ENCODE data around the gene NTPCR. TPM values are rescaled to one million over a fixed set of nuclear protein-coding genes. Genes with fewer than 3 reads are reported as not detected.

NTPCR gene
- total and polyA plus RNA-seq, 5 donors from 2014 or later, result 12.4 to 72.0 (median 47.6) TPM

- Mint-ChIP-seq H3K9me3 (no peaks in the 10 kb centered on the region), H3K36me3 (peaks cover 16% of the 10 kb centered on the region), H3K27ac (peak overlapping the region in 1 of 3 donors; percentile 0), H3K4me1 (peaks cover 0 to under 1% (median 0%) of the 10 kb centered on the region in 4 donors), H3K27me3 (no peaks in the 10 kb centered on the region), H3K4me3 (no peak overlapping the region)
- Histone ChIP-seq H3K4me1 (ENCODE audit: control insufficient read depth, insufficient read depth, low read length, poor library complexity, severe bottlenecking) (no peaks in the 10 kb centered on the region), H3K27me3 (ENCODE audit: control insufficient read depth, insufficient read depth, low read length) (no peaks in the 10 kb centered on the region), H3K9me3 (ENCODE audit: control insufficient read depth in 2 of 2, low read length in 2 of 2) (no peaks in the 10 kb centered on the region), H3K36me3 (ENCODE audit: control insufficient read depth, insufficient read depth, low read length) (peaks cover 5% of the 10 kb centered on the region), H3K27ac (ENCODE audit: insufficient read depth, low read length, poor library complexity, severe bottlenecking) (no peak overlapping the region), H3K4me3 (ENCODE audit: low read depth, low read length) (no peak overlapping the region)
- DNase-seq, result no peak
- no peak for ATAC-seq (ENCODE audit: low read depth in 2 of 2)
These were observed 75.2 kb downstream of the NTPCR start for GRCh38 chr1:233025567-233025966.

- H3K27ac Mint-ChIP-seq, result no peak overlapping the region
- ATAC-seq (ENCODE audit: low read depth in 2 of 2) (no peak), DNase-seq (no peak)
- H3K27me3 Mint-ChIP-seq, result no peaks in the 10 kb centered on the region
- H3K4me1 Mint-ChIP-seq, result no peaks in the 10 kb centered on the region
- no peak overlapping the region for H3K4me3 ChIP-seq (ENCODE audit: low read depth, low read length)
- peaks cover 16% of the 10 kb centered on the region for H3K36me3 Mint-ChIP-seq
- peaks cover 5% of the 10 kb centered on the region for H3K36me3 ChIP-seq (ENCODE audit: control insufficient read depth, insufficient read depth, low read length)
- H3K4me1 ChIP-seq (ENCODE audit: control insufficient read depth, insufficient read depth, low read length, poor library complexity, severe bottlenecking), result no peaks in the 10 kb centered on the region
- no peak overlapping the region for H3K27ac ChIP-seq (ENCODE audit: insufficient read depth, low read length, poor library complexity, severe bottlenecking)
- no peaks in the 10 kb centered on the region for H3K27me3 ChIP-seq (ENCODE audit: control insufficient read depth, insufficient read depth, low read length)
- no peak overlapping the region for H3K4me3 Mint-ChIP-seq
- peaks cover 0 to 2% (median 0%) of the 10 kb centered on the region in 7 donors for H3K9me3 Mint-ChIP-seq
- no peaks in the 10 kb centered on the region for H3K9me3 ChIP-seq (ENCODE audit: control insufficient read depth in 2 of 2, low read length in 2 of 2)
These were observed 76.6 kb downstream of the NTPCR start for GRCh38 chr1:233027046-233027445.

GRCh38 chr1:233031521-233031920 lies 81.1 kb downstream of the NTPCR start:
- H3K9me3 Mint-ChIP-seq, result peaks cover 0 to 2% (median 0%) of the 10 kb centered on the region in 7 donors
- H3K9me3 ChIP-seq (ENCODE audit: control insufficient read depth in 2 of 2, low read length in 2 of 2), result no peaks in the 10 kb centered on the region
- H3K4me3 Mint-ChIP-seq, result no peak overlapping the region
- no peak overlapping the region for H3K27ac ChIP-seq (ENCODE audit: insufficient read depth, low read length, poor library complexity, severe bottlenecking)
- DNase-seq (no peak), ATAC-seq (ENCODE audit: low read depth in 2 of 2) (no peak)
- no peak overlapping the region for H3K27ac Mint-ChIP-seq
- H3K4me3 ChIP-seq (ENCODE audit: low read depth, low read length), result no peak overlapping the region
- H3K4me1 Mint-ChIP-seq, result peaks cover 0 to 5% (median 1%) of the 10 kb centered on the region in 4 donors
- no peaks in the 10 kb centered on the region for H3K27me3 ChIP-seq (ENCODE audit: control insufficient read depth, insufficient read depth, low read length)
- H3K36me3 Mint-ChIP-seq, result peaks cover 9% of the 10 kb centered on the region
- H3K27me3 Mint-ChIP-seq, result no peaks in the 10 kb centered on the region
- H3K36me3 ChIP-seq (ENCODE audit: control insufficient read depth, insufficient read depth, low read length), result no peaks in the 10 kb centered on the region
- H3K4me1 ChIP-seq (ENCODE audit: control insufficient read depth, insufficient read depth, low read length, poor library complexity, severe bottlenecking), result no peaks in the 10 kb centered on the region

GRCh38 chr1:233032916-233033315 lies 82.5 kb downstream of the NTPCR start:
- Mint-ChIP-seq H3K9me3 (peaks cover 0 to 2% (median 0%) of the 10 kb centered on the region in 7 donors), H3K4me1 (peaks cover 0 to 5% (median 1%) of the 10 kb centered on the region in 4 donors), H3K27me3 (no peaks in the 10 kb centered on the region), H3K4me3 (no peak overlapping the region), H3K36me3 (peaks cover 9% of the 10 kb centered on the region), H3K27ac (no peak overlapping the region)
- ATAC-seq (ENCODE audit: low read depth in 2 of 2) (no peak), DNase-seq (no peak)
- Histone ChIP-seq H3K27ac (ENCODE audit: insufficient read depth, low read length, poor library complexity, severe bottlenecking) (no peak overlapping the region), H3K36me3 (ENCODE audit: control insufficient read depth, insufficient read depth, low read length) (no peaks in the 10 kb centered on the region), H3K4me3 (ENCODE audit: low read depth, low read length) (no peak overlapping the region), H3K27me3 (ENCODE audit: control insufficient read depth, insufficient read depth, low read length) (no peaks in the 10 kb centered on the region), H3K4me1 (ENCODE audit: control insufficient read depth, insufficient read depth, low read length, poor library complexity, severe bottlenecking) (no peaks in the 10 kb centered on the region), H3K9me3 (ENCODE audit: control insufficient read depth in 2 of 2, low read length in 2 of 2) (no peaks in the 10 kb centered on the region)

- DNase-seq (no peak), ATAC-seq (ENCODE audit: low read depth in 2 of 2) (no peak)
- no peaks in the 10 kb centered on the region for H3K27me3 Mint-ChIP-seq
- H3K9me3 Mint-ChIP-seq, result peaks cover 0 to 2% (median 0%) of the 10 kb centered on the region in 7 donors
- H3K27me3 ChIP-seq (ENCODE audit: control insufficient read depth, insufficient read depth, low read length), result no peaks in the 10 kb centered on the region
- no peaks in the 10 kb centered on the region for H3K36me3 ChIP-seq (ENCODE audit: control insufficient read depth, insufficient read depth, low read length)
- no peak overlapping the region for H3K4me3 ChIP-seq (ENCODE audit: low read depth, low read length)
- no peak overlapping the region for H3K27ac Mint-ChIP-seq
- H3K4me3 Mint-ChIP-seq, result no peak overlapping the region
- no peak overlapping the region for H3K27ac ChIP-seq (ENCODE audit: insufficient read depth, low read length, poor library complexity, severe bottlenecking)
- peaks cover 0 to 5% (median 1%) of the 10 kb centered on the region in 4 donors for H3K4me1 Mint-ChIP-seq
- no peaks in the 10 kb centered on the region for H3K9me3 ChIP-seq (ENCODE audit: control insufficient read depth in 2 of 2, low read length in 2 of 2)
- H3K4me1 ChIP-seq (ENCODE audit: control insufficient read depth, insufficient read depth, low read length, poor library complexity, severe bottlenecking), result no peaks in the 10 kb centered on the region
- H3K36me3 Mint-ChIP-seq, result peaks cover 9% of the 10 kb centered on the region
These were observed 83.0 kb downstream of the NTPCR start for GRCh38 chr1:233033361-233033760.

Other genes starting within 250 kb of the NTPCR start
- 1.1 TPM for gene MAP10, start 145.2 kb upstream of the NTPCR start, total RNA-seq
- 1 to 10 TPM in 3 of 4 donors, under 1 TPM in 1; 1.00 to 3.0 (median 2.1) TPM for gene MAP10, start 145.2 kb upstream of the NTPCR start, polyA plus RNA-seq